CD4-positive, alpha-beta T cell treated with Interleukin-6 at 100 ng/mL for 8 hours (primary cell): ENCODE measurements around the gene IL36RN.

Source experiments
- DNase-seq: peaks from one replicate; pipeline ENCODE4 v3.0.0-alpha.2; 2020; ENCODE audit warnings: mixed read lengths, low spot score

IL36RN gene

DNA sequence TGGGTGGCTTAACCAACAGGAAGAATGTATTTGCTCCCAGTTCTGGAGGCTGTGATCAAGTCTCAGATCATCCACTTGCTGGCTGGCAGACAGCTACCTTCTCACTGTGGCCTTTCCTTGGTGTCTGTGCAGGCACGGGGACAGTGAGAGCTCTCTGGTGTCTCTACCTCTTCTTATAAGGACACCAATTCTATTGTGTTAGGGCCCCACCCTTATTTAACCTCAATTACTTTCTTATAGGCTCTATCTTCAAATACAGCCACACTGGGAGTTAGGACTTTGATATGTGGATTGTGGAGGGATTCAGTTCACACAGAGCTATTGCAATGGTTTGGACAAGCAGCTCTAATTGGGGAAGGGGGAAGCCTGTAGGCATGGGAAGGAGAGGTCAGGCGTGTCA lies 43.1 kb downstream of the IL36RN start:
- DNase-seq = no peak

- DNase-seq = no peak
Measured at GRCh38 chr2:113103277-113103676, 44.3 kb downstream of the IL36RN start.

DNA sequence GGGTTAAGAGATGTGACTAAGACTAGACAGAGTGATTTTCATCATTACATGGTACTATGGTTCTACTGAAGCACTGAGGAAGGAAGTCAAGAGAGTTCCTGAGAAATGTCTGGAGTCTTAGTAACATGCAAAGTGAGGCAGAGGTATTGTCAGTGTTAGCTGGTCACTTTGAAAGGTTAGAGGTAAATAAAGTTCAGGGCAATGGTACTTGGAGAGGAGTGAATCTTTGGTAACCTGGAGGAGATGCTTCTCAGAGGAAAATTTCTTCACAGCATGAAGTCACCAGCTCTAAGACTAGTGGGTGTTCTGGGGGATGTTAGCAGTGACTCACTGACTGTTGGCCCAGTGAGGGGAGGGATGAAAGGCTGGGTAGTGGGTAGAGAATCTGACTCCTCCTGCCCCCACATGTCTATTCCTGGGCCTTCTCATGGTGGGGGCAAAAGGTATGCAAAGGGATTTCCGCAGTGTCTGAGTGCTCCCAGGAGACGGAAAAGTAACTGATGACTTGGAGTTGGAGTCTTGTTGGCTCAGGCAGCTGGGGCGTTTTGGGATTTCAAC lies 45.1 kb downstream of the IL36RN start:
- DNase-seq = no peak

DNA sequence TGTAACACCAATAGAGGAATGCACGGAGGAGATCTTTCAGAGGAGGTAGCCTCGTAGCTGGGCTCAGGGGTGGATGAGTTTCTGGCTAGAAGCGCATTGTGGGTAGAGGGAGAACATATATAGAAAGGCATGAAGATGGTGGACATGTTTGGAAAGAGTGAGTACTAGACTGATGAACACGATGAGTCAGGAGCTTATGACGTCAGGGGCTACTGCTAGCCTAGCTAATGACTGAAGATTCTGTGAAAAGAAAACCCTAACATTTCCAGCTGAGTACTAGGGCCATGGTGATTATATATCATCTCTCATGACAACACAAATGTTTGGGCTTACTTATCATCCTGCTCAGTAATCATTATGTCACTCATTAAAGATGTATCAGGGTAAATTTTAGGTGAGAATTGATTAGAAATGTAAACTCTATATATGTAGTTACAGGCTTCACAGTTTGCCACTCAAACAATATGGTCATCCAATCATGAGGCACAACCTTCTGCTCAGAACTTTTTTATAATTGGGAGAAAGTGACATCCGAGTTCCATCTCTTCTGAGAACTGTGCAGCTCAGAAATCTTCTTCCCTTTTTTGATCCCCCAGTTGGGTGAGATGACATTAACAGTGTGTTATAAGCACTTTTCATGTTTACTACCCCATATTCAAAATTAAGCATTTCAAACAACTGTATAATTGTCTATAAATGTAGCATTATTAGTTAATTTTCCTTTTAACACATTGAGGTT lies 46.2 kb downstream of the IL36RN start:
- no peak for DNase-seq

- no peak for DNase-seq
Measured at GRCh38 chr2:113111121-113111520, 52.1 kb downstream of the IL36RN start.

- DNase-seq = no peak
Measured at GRCh38 chr2:113111823-113112287, 52.9 kb downstream of the IL36RN start.

GRCh38 chr2:113112441-113112840 lies 53.4 kb downstream of the IL36RN start:
- DNase-seq = no peak

DNA sequence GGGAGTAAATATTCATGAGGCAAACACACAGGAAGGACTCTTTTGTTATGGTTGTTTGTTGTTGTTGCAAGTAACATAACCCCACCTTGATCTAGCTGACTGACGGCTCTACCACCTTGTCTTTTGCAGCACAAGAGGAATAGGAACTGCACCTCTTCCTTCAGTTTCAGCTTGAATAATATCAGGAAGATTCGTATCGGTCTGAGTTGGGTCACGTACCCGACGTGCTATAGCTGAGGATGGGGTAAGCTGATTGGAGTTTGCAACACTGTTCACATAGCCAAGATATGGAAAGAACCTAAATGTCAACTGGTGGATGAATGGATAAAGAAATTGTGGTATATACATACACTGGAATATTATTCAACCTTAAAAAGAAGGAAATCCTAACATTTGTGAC lies 53.9 kb downstream of the IL36RN start:
- DNase-seq = no peak

- no peak for DNase-seq
Measured at GRCh38 chr2:113113807-113114206, 54.8 kb downstream of the IL36RN start.
